IPS DF 4.7 (cell line): ENCODE measurements around the gene USP46.

Source experiments
- DNase-seq: peaks from one replicate; pipeline ENCODE4 v3.0.0-alpha.2; 2013; ENCODE audit warnings: low spot score; ENCODE audit errors: extremely low read depth

USP46 gene

GRCh38 chr4:52657618-52658501 lies 1.2 kb downstream of the USP46 start:
- DNase-seq, result peak; percentile 66

- DNase-seq, result no peak
Measured at GRCh38 chr4:52657292-52657617, 1.8 kb downstream of the USP46 start.

GRCh38 chr4:52655506-52655905 lies 3.6 kb downstream of the USP46 start:
- DNase-seq, result no peak

GRCh38 chr4:52651996-52652672 lies 7.0 kb downstream of the USP46 start:
- no peak for DNase-seq

- no peak for DNase-seq
Measured at GRCh38 chr4:52648836-52649235, 10.3 kb downstream of the USP46 start.

- no peak for DNase-seq
Measured at GRCh38 chr4:52646741-52647140, 12.4 kb downstream of the USP46 start.

GRCh38 chr4:52646096-52646495 lies 13.0 kb downstream of the USP46 start:
- DNase-seq, result no peak

- no peak for DNase-seq
Measured at GRCh38 chr4:52645300-52645699, 13.8 kb downstream of the USP46 start.

GRCh38 chr4:52643785-52644244 lies 15.3 kb downstream of the USP46 start:
- no peak for DNase-seq

- no peak for DNase-seq
Measured at GRCh38 chr4:52643190-52643589, 15.9 kb downstream of the USP46 start.

- DNase-seq, result no peak
Measured at GRCh38 chr4:52641854-52642563, 17.1 kb downstream of the USP46 start.

- DNase-seq, result no peak
Measured at GRCh38 chr4:52640808-52641565, 18.1 kb downstream of the USP46 start.

- DNase-seq, result no peak
Measured at GRCh38 chr4:52638717-52639116, 20.4 kb downstream of the USP46 start.

GRCh38 chr4:52637116-52637515 lies 22.0 kb downstream of the USP46 start:
- no peak for DNase-seq

- no peak for DNase-seq
Measured at GRCh38 chr4:52635560-52635959, 23.5 kb downstream of the USP46 start.

GRCh38 chr4:52635130-52635529 lies 24.0 kb downstream of the USP46 start:
- DNase-seq, result no peak

GRCh38 chr4:52633846-52634245 lies 25.3 kb downstream of the USP46 start:
- no peak for DNase-seq

GRCh38 chr4:52628974-52629373 lies 30.1 kb downstream of the USP46 start:
- DNase-seq, result no peak

- no peak for DNase-seq
Measured at GRCh38 chr4:52628543-52628942, 30.6 kb downstream of the USP46 start.

- no peak for DNase-seq
Measured at GRCh38 chr4:52627876-52628275, 31.2 kb downstream of the USP46 start.

- no peak for DNase-seq
Measured at GRCh38 chr4:52625216-52625615, 33.9 kb downstream of the USP46 start.
